ENCODE measurements around the gene KCTD21. TPM values are rescaled to one million over a fixed set of nuclear protein-coding genes. Genes with fewer than 3 reads are reported as not detected.
"Not testable (repeated sequence)": the region's sequence is repeated elsewhere in the genome, so short reads cannot be mapped to it uniquely, and the experiment has no call there.

Gene KCTD21, protein sequence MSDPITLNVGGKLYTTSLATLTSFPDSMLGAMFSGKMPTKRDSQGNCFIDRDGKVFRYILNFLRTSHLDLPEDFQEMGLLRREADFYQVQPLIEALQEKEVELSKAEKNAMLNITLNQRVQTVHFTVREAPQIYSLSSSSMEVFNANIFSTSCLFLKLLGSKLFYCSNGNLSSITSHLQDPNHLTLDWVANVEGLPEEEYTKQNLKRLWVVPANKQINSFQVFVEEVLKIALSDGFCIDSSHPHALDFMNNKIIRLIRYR
- total RNA-seq, result 7.5 and 7.6 TPM in 2 replicates
- 9.7 TPM for polyA plus RNA-seq (2012)

- DNase-seq (ENCODE audit: low read depth), result peak; percentile 98
Observed at GRCh38 chr11:78188286-78189173, at the start of gene KCTD21, which contains the start of gene USP35. KCTD21 (minus strand) TSS chr11:78188626; CDS start chr11:78174554, 14,072 bp downstream. USP35 (plus strand) TSS chr11:78188919; CDS start chr11:78196246, 7,327 bp downstream.

DNA sequence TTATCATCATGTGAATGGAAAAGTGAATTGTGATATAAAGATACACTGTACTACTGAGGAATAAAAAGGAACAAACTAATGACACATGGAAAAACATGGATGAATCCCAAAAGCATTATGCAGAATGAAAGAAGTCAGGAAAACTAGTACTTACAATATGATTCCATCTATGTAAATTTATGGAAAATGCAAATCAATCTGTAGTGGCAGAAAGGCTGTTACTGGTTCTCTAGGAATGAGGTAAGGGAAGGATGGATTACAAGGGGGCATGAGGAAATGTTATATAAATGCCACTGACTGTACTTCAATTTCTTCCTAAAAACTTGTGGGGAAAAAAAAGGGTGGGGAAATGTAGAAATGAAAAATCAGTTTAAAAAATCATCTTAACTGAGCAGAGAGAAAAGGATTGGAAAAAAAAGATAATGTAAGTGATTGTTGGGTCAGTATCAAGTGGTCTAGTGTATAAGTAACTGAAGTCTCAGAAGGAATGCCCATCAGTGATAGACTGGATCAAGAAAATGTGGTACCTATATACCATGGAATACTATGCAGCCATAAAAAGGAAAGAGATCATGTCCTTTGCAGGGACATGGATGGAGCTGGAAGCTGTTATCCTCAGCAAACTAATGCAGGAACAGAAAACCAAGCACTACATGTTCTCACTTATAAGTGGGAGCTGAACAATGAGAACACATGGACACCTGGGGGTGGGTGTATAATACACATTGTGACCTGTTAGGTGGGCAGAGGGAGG lies 49.0 kb upstream of the KCTD21 start:
- no peak for DNase-seq (ENCODE audit: low read depth)

DNA sequence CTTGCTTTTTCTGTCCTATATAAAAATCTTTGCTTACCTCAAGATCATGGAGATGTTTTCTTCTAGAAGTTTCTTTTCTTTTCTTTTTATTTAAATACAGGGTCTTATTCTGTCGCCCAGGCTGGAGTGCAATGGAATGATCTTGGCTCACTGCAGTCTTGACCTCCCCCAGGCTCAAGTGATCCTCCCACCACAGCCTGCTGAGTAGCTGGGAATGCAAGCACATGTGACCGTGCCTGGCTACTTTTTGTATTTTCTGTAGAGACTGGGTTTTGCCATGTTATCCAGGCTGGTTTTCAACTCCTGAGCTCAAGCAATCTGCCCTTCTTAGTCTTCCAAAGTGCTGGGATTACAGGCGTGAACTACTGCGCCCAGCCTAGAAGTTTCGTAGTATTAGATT lies 45.6 kb upstream of the KCTD21 start:
- DNase-seq (ENCODE audit: low read depth), result no peak

DNA sequence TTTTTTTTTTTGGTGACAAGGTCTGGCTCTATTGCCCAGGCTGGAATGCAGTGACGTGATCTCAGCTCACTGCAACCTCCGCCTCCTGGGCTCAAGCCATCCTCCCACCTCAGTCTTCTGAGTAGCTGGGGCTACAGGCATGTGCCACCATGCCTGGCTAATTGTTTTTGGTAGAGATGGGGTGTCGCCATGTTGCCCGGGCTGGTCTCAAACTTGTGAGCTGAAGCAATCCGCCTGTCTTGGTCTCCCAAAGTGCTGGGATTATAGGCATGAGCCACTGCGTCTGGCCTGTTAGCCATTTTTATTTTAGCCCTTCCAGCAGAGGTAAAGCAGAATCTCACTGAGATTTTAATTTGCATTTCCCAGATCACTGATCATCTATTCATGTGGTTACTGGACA lies 44.6 kb upstream of the KCTD21 start:
- DNase-seq (ENCODE audit: low read depth), result not testable (repeated sequence)

- DNase-seq (ENCODE audit: low read depth), result peak; percentile 72
Observed at GRCh38 chr11:78231962-78232501, 43.6 kb upstream of the KCTD21 start.

GRCh38 chr11:78230161-78230877 lies 41.9 kb upstream of the KCTD21 start:
- DNase-seq (ENCODE audit: low read depth), result no peak

GRCh38 chr11:78229106-78229505 lies 40.7 kb upstream of the KCTD21 start:
- no peak for DNase-seq (ENCODE audit: low read depth)

- peak; percentile 73 for DNase-seq (ENCODE audit: low read depth)
Observed at GRCh38 chr11:78228467-78228866, 40.0 kb upstream of the KCTD21 start.

GRCh38 chr11:78227921-78228320 lies 39.5 kb upstream of the KCTD21 start:
- no peak for DNase-seq (ENCODE audit: low read depth)

GRCh38 chr11:78226684-78227680 lies 38.6 kb upstream of the KCTD21 start:
- no peak for DNase-seq (ENCODE audit: low read depth)

DNA sequence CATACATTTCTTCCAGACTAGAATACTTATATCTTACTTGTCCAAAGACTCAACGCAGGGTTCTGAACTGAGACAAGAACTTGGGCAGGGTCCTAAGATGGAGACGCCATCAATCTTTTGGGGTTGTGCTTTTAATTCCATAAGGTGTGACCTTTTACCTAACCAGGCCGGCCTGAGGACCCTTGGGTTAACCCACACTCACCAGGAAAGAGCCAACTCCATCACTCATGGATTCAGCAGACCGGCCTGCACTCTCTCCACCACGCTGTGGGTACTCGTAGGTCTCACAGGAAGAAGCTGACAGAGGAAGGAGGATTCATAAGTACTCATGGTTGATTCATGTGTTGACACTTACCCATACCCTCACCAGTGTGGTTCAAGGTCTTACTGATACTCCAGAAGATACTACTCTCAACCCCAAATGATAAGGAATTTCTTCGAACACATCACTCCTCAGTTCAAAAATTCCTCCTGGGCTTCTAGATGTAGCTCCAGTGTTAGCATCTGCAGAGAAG lies 36.5 kb upstream of the KCTD21 start:
- DNase-seq (ENCODE audit: low read depth), result no peak

DNA sequence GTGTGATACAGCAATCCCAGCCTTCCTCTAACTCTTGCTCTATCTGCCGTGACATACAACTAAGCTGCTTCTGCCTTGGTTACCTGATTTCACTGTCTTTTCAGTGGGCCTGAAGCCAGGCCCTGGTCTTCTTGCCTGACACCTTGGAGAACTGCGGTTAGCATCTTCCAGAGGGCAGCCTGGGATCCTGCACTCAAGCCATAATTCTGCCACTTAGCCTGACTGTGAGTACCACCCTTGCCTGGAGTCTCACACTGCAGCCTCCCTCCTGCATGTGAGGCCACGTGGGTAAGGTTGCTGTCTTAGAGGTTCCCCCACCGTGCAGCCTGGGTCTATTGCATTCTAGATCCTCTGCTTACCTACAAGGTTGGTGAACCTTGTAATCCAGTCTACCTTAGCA lies 36.1 kb upstream of the KCTD21 start:
- no peak for DNase-seq (ENCODE audit: low read depth)

- no peak for DNase-seq (ENCODE audit: low read depth)
Observed at GRCh38 chr11:78223320-78223954, 35.0 kb upstream of the KCTD21 start.

GRCh38 chr11:78222726-78223125 lies 34.3 kb upstream of the KCTD21 start:
- DNase-seq (ENCODE audit: low read depth), result not testable (repeated sequence)

GRCh38 chr11:78221396-78222315 lies 33.2 kb upstream of the KCTD21 start:
- DNase-seq (ENCODE audit: low read depth), result no peak

- DNase-seq (ENCODE audit: low read depth), result no peak
Observed at GRCh38 chr11:78220218-78221157, 32.1 kb upstream of the KCTD21 start.
